SK-N-SH (cell line): ENCODE results near the gene FCHSD2.

ENCODE experiments used
- EP300 ChIP-seq, 2 experiments: IDR thresholded peaks; 2 replicates each; pipeline versions ENCODE4 v1.4.0 to v1.6.1; 2012; ENCODE audit warnings: borderline replicate concordance in 1 of 2, low read depth in 1 of 2, low read length in 1 of 2
- TAF1 ChIP-seq: IDR thresholded peaks from 2 replicates; pipeline ENCODE4 v1.6.1; 2012; ENCODE audit warnings: low read depth, mild to moderate bottlenecking, low read length, moderate library complexity, borderline replicate concordance
- YY1 ChIP-seq: IDR thresholded peaks from 2 replicates; pipeline ENCODE4 v1.4.0; 2012; ENCODE audit warnings: low read depth, mild to moderate bottlenecking
- TF ChIP-seq, protein P1 (sequence below): IDR thresholded peaks from 2 replicates; pipeline ENCODE4 v1.4.0; 2012; ENCODE audit warnings: low read depth
- TF ChIP-seq, protein P2 (sequence below): fragments of 200-600 bp; sonication (generic); IDR thresholded peaks from 2 replicates; pipeline ENCODE4 v1.6.1; 2017; ENCODE audit warnings: antibody characterized with exemption, mild to moderate bottlenecking, moderate library complexity

- TF ChIP-seq EP300 (IDR thresholded peaks at IDR 0.05; ENCODE audit: borderline replicate concordance in 1 of 2, low read depth in 1 of 2, low read length in 1 of 2) (no peak), YY1 (no peak), TAF1 (no peak)
- TF ChIP-seq, protein P1, sequence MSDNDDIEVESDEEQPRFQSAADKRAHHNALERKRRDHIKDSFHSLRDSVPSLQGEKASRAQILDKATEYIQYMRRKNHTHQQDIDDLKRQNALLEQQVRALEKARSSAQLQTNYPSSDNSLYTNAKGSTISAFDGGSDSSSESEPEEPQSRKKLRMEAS: no peak
- TF ChIP-seq, protein P2, sequence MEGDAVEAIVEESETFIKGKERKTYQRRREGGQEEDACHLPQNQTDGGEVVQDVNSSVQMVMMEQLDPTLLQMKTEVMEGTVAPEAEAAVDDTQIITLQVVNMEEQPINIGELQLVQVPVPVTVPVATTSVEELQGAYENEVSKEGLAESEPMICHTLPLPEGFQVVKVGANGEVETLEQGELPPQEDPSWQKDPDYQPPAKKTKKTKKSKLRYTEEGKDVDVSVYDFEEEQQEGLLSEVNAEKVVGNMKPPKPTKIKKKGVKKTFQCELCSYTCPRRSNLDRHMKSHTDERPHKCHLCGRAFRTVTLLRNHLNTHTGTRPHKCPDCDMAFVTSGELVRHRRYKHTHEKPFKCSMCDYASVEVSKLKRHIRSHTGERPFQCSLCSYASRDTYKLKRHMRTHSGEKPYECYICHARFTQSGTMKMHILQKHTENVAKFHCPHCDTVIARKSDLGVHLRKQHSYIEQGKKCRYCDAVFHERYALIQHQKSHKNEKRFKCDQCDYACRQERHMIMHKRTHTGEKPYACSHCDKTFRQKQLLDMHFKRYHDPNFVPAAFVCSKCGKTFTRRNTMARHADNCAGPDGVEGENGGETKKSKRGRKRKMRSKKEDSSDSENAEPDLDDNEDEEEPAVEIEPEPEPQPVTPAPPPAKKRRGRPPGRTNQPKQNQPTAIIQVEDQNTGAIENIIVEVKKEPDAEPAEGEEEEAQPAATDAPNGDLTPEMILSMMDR: no peak
These were observed 349.1 kb downstream of the FCHSD2 start for GRCh38 chr11:72793076-72793424.
